Neural progenitor cell (in vitro differentiated cells): Measurements from ENCODE around the gene INTU. TPM values are rescaled to one million over a fixed set of nuclear protein-coding genes. Genes with fewer than 3 reads are reported as not detected.
A peak's percentile ranks its signal among the peaks of the same experiment; 100 is the strongest.

Experiments used
- DNase-seq: peaks from one replicate; pipeline ENCODE4 v3.0.0-alpha.2; 2016; ENCODE audit warnings: low spot score
- H2AFZ ChIP-seq: fragments of 200-600 bp; sonication (generic); replicated peaks from 2 replicates; pipeline ENCODE4 v1.6.1; 2016; ENCODE audit warnings: antibody characterized with exemption
- H3F3A ChIP-seq: fragments of 200-600 bp; sonication (generic); 2 replicates; pipeline ENCODE4 v1.6.1; 2016; ENCODE audit warnings: antibody characterized with exemption, low read depth
- H3K27ac ChIP-seq: fragments of 200-600 bp; sonication (generic); 2 replicates; pipeline ENCODE4 v1.5.1; 2016; ENCODE audit warnings: mild to moderate bottlenecking
- H3K27me3 ChIP-seq: fragments of 200-600 bp; sonication (generic); 2 replicates; pipeline ENCODE4 v1.6.1; 2016; ENCODE audit warnings: mild to moderate bottlenecking, moderate library complexity
- H3K36me3 ChIP-seq: fragments of 200-600 bp; sonication (generic); 2 replicates; pipeline ENCODE4 v1.5.1; 2016
- H3K4me1 ChIP-seq: fragments of 200-600 bp; sonication (generic); 2 replicates; pipeline ENCODE4 v1.6.1; 2016; ENCODE audit warnings: mixed run types
- H3K4me2 ChIP-seq: fragments of 200-600 bp; sonication (generic); 2 replicates; pipeline ENCODE4 v1.6.1; 2016
- H3K4me3 ChIP-seq: fragments of 200-600 bp; sonication (generic); 2 replicates; pipeline ENCODE4 v1.5.1; 2016
- H3K79me2 ChIP-seq: fragments of 200-600 bp; sonication (generic); 2 replicates; pipeline ENCODE4 v1.6.1; 2016; ENCODE audit warnings: low read depth
- H3K9ac ChIP-seq: fragments of 200-600 bp; sonication (generic); 2 replicates; pipeline ENCODE4 v1.6.1; 2016
- H3K9me3 ChIP-seq: fragments of 200-600 bp; sonication (generic); 2 replicates; pipeline ENCODE4 v1.5.1; 2016; ENCODE audit warnings: low read depth
- H4K20me1 ChIP-seq: fragments of 200-600 bp; sonication (generic); 2 replicates; pipeline ENCODE4 v1.6.1; 2016; ENCODE audit warnings: low read depth
- H3K27ac Mint-ChIP-seq: 3 replicates; pipeline ENCODE4 v1.8.0; 2021; ENCODE audit warnings: mixed read lengths
- H3K27me3 Mint-ChIP-seq: 2 replicates; pipeline ENCODE4 v1.8.0; 2022; ENCODE audit warnings: low read depth, mild to moderate bottlenecking, inconsistent platforms, moderate library complexity, mixed read lengths; ENCODE audit not compliant: insufficient read depth
- H3K36me3 Mint-ChIP-seq: 3 replicates; pipeline ENCODE4 v1.8.0; 2021; ENCODE audit warnings: mixed read lengths
- H3K4me1 Mint-ChIP-seq: 3 replicates; pipeline ENCODE4 v1.8.0; 2021; ENCODE audit warnings: mixed read lengths
- H3K4me3 Mint-ChIP-seq: 3 replicates; pipeline ENCODE4 v1.8.0; 2021; ENCODE audit warnings: mild to moderate bottlenecking, moderate library complexity, mixed read lengths
- H3K9me3 Mint-ChIP-seq: 3 replicates; pipeline ENCODE4 v1.8.0; 2020; ENCODE audit warnings: mixed read lengths
- CTCF ChIP-seq: fragments of 200-600 bp; sonication (generic); IDR thresholded peaks from 2 replicates; pipeline ENCODE4 v1.5.1; 2017; ENCODE audit warnings: antibody characterized with exemption, mild to moderate bottlenecking
- EZH2 ChIP-seq: fragments of 200-600 bp; sonication (generic); IDR thresholded peaks from 2 replicates; pipeline ENCODE4 v1.6.1; 2017; ENCODE audit warnings: antibody characterized with exemption, mild to moderate bottlenecking, moderate library complexity
- EZH2phosphoT487 ChIP-seq: fragments of 200-600 bp; sonication (generic); IDR thresholded peaks from 2 replicates; pipeline ENCODE4 v1.6.1; 2017; ENCODE audit warnings: antibody characterized with exemption
- total RNA-seq: library from RNA; depleted of rRNA; stranded (reverse); fragments of >200 nt; gene quantifications from 2 replicates; pipeline ENCODE4 v1.2.3, GENCODE V29; 2015; ENCODE audit warnings: low replicate concordance

The INTU gene
- total RNA-seq, 1 donor from 2014 or later, result 31.2 TPM

GRCh38 chr4:127616898-127617297 lies 15.9 kb upstream of the INTU start:
- Histone ChIP-seq H3K4me1 (no peaks in the 10 kb centered on the region), H3K27me3 (peaks cover 20% of the 10 kb centered on the region), H3K4me3 (no peak overlapping the region), H3K9me3 (no peaks in the 10 kb centered on the region), H3K36me3 (no peaks in the 10 kb centered on the region), H3K27ac (no peak overlapping the region), H3K4me2 (no peak overlapping the region), H3K9ac (no peak overlapping the region), H3F3A (no peaks in the 10 kb centered on the region), H3K79me2 (no peaks in the 10 kb centered on the region), H2AFZ (no peak overlapping the region), H4K20me1 (no peaks in the 10 kb centered on the region)
- DNase-seq, result no peak
- Mint-ChIP-seq H3K27me3 (peaks cover 6% of the 10 kb centered on the region), H3K36me3 (no peaks in the 10 kb centered on the region), H3K9me3 (no peaks in the 10 kb centered on the region), H3K4me3 (no peak overlapping the region), H3K4me1 (peaks cover 1% of the 10 kb centered on the region), H3K27ac (no peak overlapping the region)
- TF ChIP-seq EZH2, result no peak
- TF ChIP-seq EZH2phosphoT487, result no peak
- TF ChIP-seq CTCF, result no peak

- Histone ChIP-seq H3K36me3 (no peaks in the 10 kb centered on the region), H3K9me3 (no peaks in the 10 kb centered on the region), H3K27ac (no peak overlapping the region), H2AFZ (no peak overlapping the region), H3F3A (peaks cover 2% of the 10 kb centered on the region), H3K27me3 (peaks cover 35% of the 10 kb centered on the region), H4K20me1 (no peaks in the 10 kb centered on the region), H3K4me1 (no peaks in the 10 kb centered on the region), H3K4me3 (no peak overlapping the region), H3K4me2 (no peak overlapping the region), H3K9ac (no peak overlapping the region), H3K79me2 (no peaks in the 10 kb centered on the region)
- Mint-ChIP-seq H3K27me3 (peaks cover 10% of the 10 kb centered on the region), H3K36me3 (no peaks in the 10 kb centered on the region), H3K4me3 (no peak overlapping the region), H3K27ac (no peak overlapping the region), H3K4me1 (peaks cover 9% of the 10 kb centered on the region), H3K9me3 (no peaks in the 10 kb centered on the region)
- no peak for TF ChIP-seq EZH2
- no peak for DNase-seq
Observed at GRCh38 chr4:127618427-127618826, 14.3 kb upstream of the INTU start.

- Histone ChIP-seq H3K9ac (no peak overlapping the region), H3K9me3 (no peaks in the 10 kb centered on the region), H3K4me3 (peak overlapping the region; percentile 49), H3K36me3 (no peaks in the 10 kb centered on the region), H3K4me1 (no peaks in the 10 kb centered on the region), H3K79me2 (no peaks in the 10 kb centered on the region), H3K27me3 (peaks cover 67% of the 10 kb centered on the region), H2AFZ (peak overlapping the region; percentile 92), H3K27ac (no peak overlapping the region), H3K4me2 (peak overlapping the region; percentile 85), H4K20me1 (no peaks in the 10 kb centered on the region), H3F3A (peaks cover 9% of the 10 kb centered on the region)
- Mint-ChIP-seq H3K27me3 (peaks cover 10% of the 10 kb centered on the region), H3K9me3 (no peaks in the 10 kb centered on the region), H3K4me3 (peak overlapping the region; percentile 86), H3K27ac (peak overlapping the region; percentile 94), H3K4me1 (peaks cover 23% of the 10 kb centered on the region), H3K36me3 (no peaks in the 10 kb centered on the region)
- DNase-seq, result no peak
- TF ChIP-seq EZH2 (no peak), EZH2phosphoT487 (no peak), CTCF (no peak)
Observed at GRCh38 chr4:127622621-127622920, 10.2 kb upstream of the INTU start.

- TF ChIP-seq CTCF (peak; percentile 53), EZH2 (peak; percentile 71), EZH2phosphoT487 (no peak)
- no peak overlapping the region for H3K9ac ChIP-seq
- H3K27me3 Mint-ChIP-seq, result peaks cover 11% of the 10 kb centered on the region
Observed at GRCh38 chr4:127622921-127623796, 9.6 kb upstream of the INTU start.

More at GRCh38 chr4:127622921-127623796, 9.6 kb upstream of the INTU start:
- peak overlapping the region; percentile 94 for H3K4me3 Mint-ChIP-seq
- H3K27ac ChIP-seq, result no peak overlapping the region
- no peaks in the 10 kb centered on the region for H3K36me3 ChIP-seq
- no peaks in the 10 kb centered on the region for H4K20me1 ChIP-seq
- no peaks in the 10 kb centered on the region for H3K4me1 ChIP-seq
- peaks cover 67% of the 10 kb centered on the region for H3K27me3 ChIP-seq
- H3K9me3 ChIP-seq, result no peaks in the 10 kb centered on the region
- H3K4me3 ChIP-seq, result peak overlapping the region; percentile 49
- H3K9me3 Mint-ChIP-seq, result no peaks in the 10 kb centered on the region
- no peaks in the 10 kb centered on the region for H3K36me3 Mint-ChIP-seq
- peak; percentile 87 for DNase-seq
- H3F3A ChIP-seq, result peaks cover 9% of the 10 kb centered on the region
- H3K4me1 Mint-ChIP-seq, result peaks cover 23% of the 10 kb centered on the region
- peak overlapping the region; percentile 85 for H3K4me2 ChIP-seq
- peak overlapping the region; percentile 94 for H3K27ac Mint-ChIP-seq
- no peaks in the 10 kb centered on the region for H3K79me2 ChIP-seq
- H2AFZ ChIP-seq, result peak overlapping the region; percentile 92
